ENCODE data around the gene TSSK3.

DNA sequence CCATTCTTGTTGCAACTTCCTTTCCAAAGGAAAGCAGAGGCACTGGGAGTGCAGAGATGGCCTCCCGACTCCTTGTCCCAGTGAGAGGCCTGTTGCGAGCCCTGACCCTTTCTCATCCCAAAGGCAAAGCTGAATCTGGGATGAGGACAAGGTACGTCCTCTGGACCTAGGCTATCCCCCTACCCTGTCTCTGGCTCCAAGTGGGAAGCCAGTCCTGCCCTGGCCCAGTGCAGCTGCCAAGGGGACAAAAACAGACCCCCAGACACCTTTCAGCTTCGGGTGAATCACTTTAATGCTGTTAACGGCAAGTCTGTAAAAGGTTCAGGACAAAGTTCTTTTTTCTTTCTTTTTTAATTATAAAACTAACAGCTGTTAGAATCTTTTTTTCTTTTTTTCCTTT lies 2.5 kb downstream of the TSSK3 start:
- TF ChIP-seq CBX2 (IDR thresholded peaks at IDR 0.05; ENCODE audit: insufficient read depth, low read length, poor library complexity, severe bottlenecking): no peak
- no peak for TF ChIP-seq EZH2 (IDR thresholded peaks at IDR 0.05; ENCODE audit: borderline replicate concordance, low read depth, low read length)
- TF ChIP-seq SP1 (CRISPR knock-in tag; IDR thresholded peaks at IDR 0.05): no peak
- no peak for TF ChIP-seq NCOA1 (IDR thresholded peaks at IDR 0.05; ENCODE audit: low read depth)
- no peak for TF ChIP-seq NBN (IDR thresholded peaks at IDR 0.05; ENCODE audit: low read depth)
- TF ChIP-seq ETV6 (IDR thresholded peaks at IDR 0.05; ENCODE audit: borderline replicate concordance in 1 of 2, low read depth in 2 of 2, low read length in 1 of 2): no peak
- TF ChIP-seq ETV6 (CRISPR knock-in tag; IDR thresholded peaks at IDR 0.05; ENCODE audit: borderline replicate concordance): no peak
- TF ChIP-seq NCOA6 (IDR thresholded peaks at IDR 0.05): no peak
- TF ChIP-seq RAD21 (CRISPR knock-in tag; conservative IDR thresholded peaks at IDR 0.05 in 1 of 2, IDR thresholded peaks at IDR 0.05 in 1 of 2): no peak
